ENCODE measurements around the gene MIB1. TPM values are rescaled to one million over a fixed set of nuclear protein-coding genes. Genes with fewer than 3 reads are reported as not detected.

MIB1 gene
- total and polyA plus RNA-seq, 9 of the 15 experiments (the other 6 are each of a cell fraction or from before 2014, with no cell fraction given), result 7.2 to 43.8 (median 23.2) TPM

- POLR2A ChIA-PET, result no interaction called here
- no peak for ATAC-seq
- Histone ChIP-seq H3K27ac (ENCODE audit: extremely low read depth, low read depth, low read length) (no peak overlapping the region), H3K9me3 (replicated peaks; ENCODE audit: control insufficient read depth, insufficient read depth, low read depth, low read length) (no peaks in the 10 kb centered on the region), H3K4me2 (ENCODE audit: insufficient read depth, low read length) (no peak overlapping the region), H3K4me3 (no peak overlapping the region), H3K9ac (ENCODE audit: insufficient read depth in 1 of 2, low read depth in 2 of 2, low read length in 2 of 2) (no peak overlapping the region), H3K9me1 (ENCODE audit: control insufficient read depth, insufficient read depth, low read length) (no peaks in the 10 kb centered on the region), H3K27me3 (ENCODE audit: control insufficient read depth in 2 of 2, insufficient read depth in 2 of 2, low read length in 2 of 2) (no peaks in the 10 kb centered on the region), H3K4me1 (replicated peaks in 1 of 2; ENCODE audit: control insufficient read depth in 2 of 2, insufficient read depth in 2 of 2, low read length in 2 of 2) (no peaks in the 10 kb centered on the region), H2AFZ (ENCODE audit: low read depth, low read length) (no peak overlapping the region), H3K79me2 (ENCODE audit: control insufficient read depth, insufficient read depth, low read length) (no peaks in the 10 kb centered on the region), H4K20me1 (replicated peaks; ENCODE audit: control insufficient read depth, insufficient read depth, low read length) (no peaks in the 10 kb centered on the region), H3K36me3 (ENCODE audit: control insufficient read depth, insufficient read depth, low read length) (peaks cover 42% of the 10 kb centered on the region; the same call in 2 of the 3 replicates)
- 79% methylated on average over 1 of the region's 1 CpG for WGBS (ENCODE audit: insufficient coverage, low coverage, missing lambda C conversion rate)
- CTCF ChIA-PET (ENCODE audit: low intra/inter-chr PET ratio), result no interaction called here
- in situ Hi-C loops (cut with MboI), result no loop called here
- no TSS peak for BruUV-seq (replicated peaks)
- no peak for DNase-seq (ENCODE audit: extremely low read depth in 1 of 4, low spot score in 3 of 4)
- intact Hi-C loops (cut with micrococcal nuclease), result loop anchor here (10.0 kb wide), 2 partner anchors 64 to 244 kb away; partner anchors contain the start of gene SNRPD1
- TF ChIP-seq ZNF586 (CRISPR knock-in tag; conservative IDR thresholded peaks at IDR 0.05) (no peak), ZNF282 (CRISPR knock-in tag; IDR thresholded peaks at IDR 0.05) (no peak), TCF7 (IDR thresholded peaks at IDR 0.05; ENCODE audit: borderline replicate concordance) (no peak), ZNF699 (CRISPR knock-in tag; IDR thresholded peaks at IDR 0.05; ENCODE audit: insufficient replicate concordance) (no peak), ZNF239 (CRISPR knock-in tag; IDR thresholded peaks at IDR 0.05) (no peak), HNRNPLL (IDR thresholded peaks at IDR 0.05; ENCODE audit: low read depth, low read length, poor library complexity, severe bottlenecking) (no peak), FOSL1 (tag; conservative IDR thresholded peaks at IDR 0.05) (no peak), HNRNPUL1 (IDR thresholded peaks at IDR 0.05; ENCODE audit: low read length) (no peak)
- FAIRE-seq, result no peak
Measured at GRCh38 chr18:21858544-21858943, 118.0 kb downstream of the MIB1 start.
